Mesothelial cell of epicardium (in vitro differentiated cells): ENCODE data around the gene EXPH5. TPM values are rescaled to one million over a fixed set of nuclear protein-coding genes. Genes with fewer than 3 reads are reported as not detected.

ENCODE experiments used
- DNase-seq, 2 experiments: peaks; one replicate each; pipeline ENCODE4 v3.0.0; 2021; ENCODE audit warnings: low spot score in 2 of 2; ENCODE audit not compliant: unreplicated experiment in 2 of 2
- H3K27ac Mint-ChIP-seq: 2 replicates; pipeline ENCODE4 v1.8.0; 2021; ENCODE audit warnings: mixed read lengths
- H3K27me3 Mint-ChIP-seq: 2 replicates; pipeline ENCODE4 v1.8.0; 2021; ENCODE audit warnings: low read depth, mixed read lengths
- H3K36me3 Mint-ChIP-seq: 2 replicates; pipeline ENCODE4 v1.8.0; 2021; ENCODE audit warnings: mixed read lengths
- H3K4me1 Mint-ChIP-seq: 2 replicates; pipeline ENCODE4 v1.8.0; 2021; ENCODE audit warnings: mixed read lengths
- H3K4me3 Mint-ChIP-seq: 2 replicates; pipeline ENCODE4 v1.8.0; 2021; ENCODE audit warnings: mild to moderate bottlenecking, moderate library complexity, mixed read lengths
- H3K9me3 Mint-ChIP-seq: 2 replicates; pipeline ENCODE4 v1.8.0; 2021; ENCODE audit warnings: mixed read lengths
- total RNA-seq: library from RNA; stranded (reverse); gene quantifications from 3 replicates; pipeline ENCODE4 v1.2.1, GENCODE V29; 2021
- TF ChIP-seq, protein P1 (sequence below): fragments of 200-600 bp; sonication (generic); IDR thresholded peaks from one replicate; pipeline ENCODE4 v1.5.0; 2021; ENCODE audit warnings: antibody characterized with exemption; ENCODE audit not compliant: unreplicated experiment

EXPH5 gene
- total RNA-seq, 1 donor from 2014 or later = 30.5 TPM

DNA sequence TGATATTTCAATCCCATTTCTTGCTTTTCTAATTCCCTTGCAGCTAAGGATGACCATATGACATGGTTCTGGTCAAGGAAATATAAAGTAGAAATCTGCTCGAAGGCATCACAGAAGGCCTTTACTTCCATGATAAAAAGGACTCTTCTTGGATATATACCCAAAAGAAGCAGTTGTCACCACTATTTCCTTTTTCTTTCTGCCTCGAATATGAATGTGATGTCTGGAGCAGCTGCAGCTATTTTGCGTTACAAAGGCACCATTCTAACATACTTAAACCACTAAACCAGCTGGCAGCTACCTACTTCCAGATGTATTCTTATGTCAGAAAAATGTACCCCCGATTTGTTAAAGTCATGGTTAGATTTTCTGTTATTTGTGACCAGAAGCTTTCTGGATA lies 18.9 kb downstream of the EXPH5 start:
- no peak overlapping the region for H3K27ac Mint-ChIP-seq
- H3K4me1 Mint-ChIP-seq = peaks cover 18% of the 10 kb centered on the region

DNA sequence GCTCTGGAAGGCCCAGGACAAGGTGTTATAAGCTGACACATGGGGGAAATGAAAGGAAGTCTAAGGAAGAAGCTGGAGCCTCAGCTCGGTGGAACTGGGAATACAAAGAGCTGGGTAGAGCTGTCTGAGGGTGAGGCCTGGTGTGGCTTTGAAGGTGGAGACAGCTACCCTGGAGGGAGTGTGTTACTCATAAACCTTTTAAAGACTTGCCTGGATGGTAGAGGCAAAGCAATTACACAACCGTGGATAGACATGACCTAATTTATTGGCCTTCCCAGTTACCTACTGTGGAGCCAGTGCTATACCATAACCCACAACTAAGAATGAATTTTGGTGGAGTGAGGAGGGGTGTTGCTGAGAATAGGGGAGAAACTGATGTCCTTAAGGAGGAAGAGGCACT lies 22.6 kb downstream of the EXPH5 start:
- DNase-seq = no peak
- peaks cover 5% of the 10 kb centered on the region for H3K9me3 Mint-ChIP-seq
- TF ChIP-seq, protein P1, sequence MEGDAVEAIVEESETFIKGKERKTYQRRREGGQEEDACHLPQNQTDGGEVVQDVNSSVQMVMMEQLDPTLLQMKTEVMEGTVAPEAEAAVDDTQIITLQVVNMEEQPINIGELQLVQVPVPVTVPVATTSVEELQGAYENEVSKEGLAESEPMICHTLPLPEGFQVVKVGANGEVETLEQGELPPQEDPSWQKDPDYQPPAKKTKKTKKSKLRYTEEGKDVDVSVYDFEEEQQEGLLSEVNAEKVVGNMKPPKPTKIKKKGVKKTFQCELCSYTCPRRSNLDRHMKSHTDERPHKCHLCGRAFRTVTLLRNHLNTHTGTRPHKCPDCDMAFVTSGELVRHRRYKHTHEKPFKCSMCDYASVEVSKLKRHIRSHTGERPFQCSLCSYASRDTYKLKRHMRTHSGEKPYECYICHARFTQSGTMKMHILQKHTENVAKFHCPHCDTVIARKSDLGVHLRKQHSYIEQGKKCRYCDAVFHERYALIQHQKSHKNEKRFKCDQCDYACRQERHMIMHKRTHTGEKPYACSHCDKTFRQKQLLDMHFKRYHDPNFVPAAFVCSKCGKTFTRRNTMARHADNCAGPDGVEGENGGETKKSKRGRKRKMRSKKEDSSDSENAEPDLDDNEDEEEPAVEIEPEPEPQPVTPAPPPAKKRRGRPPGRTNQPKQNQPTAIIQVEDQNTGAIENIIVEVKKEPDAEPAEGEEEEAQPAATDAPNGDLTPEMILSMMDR = no peak
- no peaks in the 10 kb centered on the region for H3K27me3 Mint-ChIP-seq
- no peak overlapping the region for H3K4me3 Mint-ChIP-seq
- peaks cover 13% of the 10 kb centered on the region for H3K36me3 Mint-ChIP-seq
- H3K27ac Mint-ChIP-seq = peak overlapping the region; percentile 21
- peaks cover 16% of the 10 kb centered on the region for H3K4me1 Mint-ChIP-seq

More for the DNA sequence above, 18.9 kb downstream of the EXPH5 start:
- Mint-ChIP-seq H3K27me3 (no peaks in the 10 kb centered on the region), H3K9me3 (peaks cover 26% of the 10 kb centered on the region), H3K4me3 (no peak overlapping the region), H3K36me3 (peaks cover 26% of the 10 kb centered on the region)
- DNase-seq = no peak
- TF ChIP-seq, protein P1 = no peak

DNA sequence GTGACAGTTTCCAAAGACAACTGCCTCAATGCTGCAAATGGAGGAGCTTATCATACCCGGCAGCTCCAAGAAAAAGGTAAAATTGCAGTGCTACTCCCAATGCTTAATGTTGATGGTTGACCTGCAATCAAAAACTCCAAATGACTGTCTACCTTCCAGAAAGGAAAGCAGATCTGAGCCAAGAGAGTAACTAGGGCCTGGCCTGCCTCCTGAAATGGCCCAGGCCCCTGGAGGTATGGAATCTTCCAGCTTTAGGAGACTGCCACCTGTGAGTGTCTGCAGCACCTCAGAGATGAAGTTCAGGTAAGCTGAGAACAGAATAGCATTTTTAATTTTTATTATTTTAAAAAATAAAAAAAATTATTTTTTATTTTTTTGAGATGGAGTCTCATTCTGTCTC lies 23.7 kb downstream of the EXPH5 start:
- no peak for DNase-seq
- Mint-ChIP-seq H3K9me3 (peaks cover 3% of the 10 kb centered on the region), H3K36me3 (peaks cover 11% of the 10 kb centered on the region), H3K4me3 (no peak overlapping the region), H3K27me3 (no peaks in the 10 kb centered on the region), H3K27ac (no peak overlapping the region), H3K4me1 (peaks cover 16% of the 10 kb centered on the region)
- TF ChIP-seq, protein P1 = no peak

DNA sequence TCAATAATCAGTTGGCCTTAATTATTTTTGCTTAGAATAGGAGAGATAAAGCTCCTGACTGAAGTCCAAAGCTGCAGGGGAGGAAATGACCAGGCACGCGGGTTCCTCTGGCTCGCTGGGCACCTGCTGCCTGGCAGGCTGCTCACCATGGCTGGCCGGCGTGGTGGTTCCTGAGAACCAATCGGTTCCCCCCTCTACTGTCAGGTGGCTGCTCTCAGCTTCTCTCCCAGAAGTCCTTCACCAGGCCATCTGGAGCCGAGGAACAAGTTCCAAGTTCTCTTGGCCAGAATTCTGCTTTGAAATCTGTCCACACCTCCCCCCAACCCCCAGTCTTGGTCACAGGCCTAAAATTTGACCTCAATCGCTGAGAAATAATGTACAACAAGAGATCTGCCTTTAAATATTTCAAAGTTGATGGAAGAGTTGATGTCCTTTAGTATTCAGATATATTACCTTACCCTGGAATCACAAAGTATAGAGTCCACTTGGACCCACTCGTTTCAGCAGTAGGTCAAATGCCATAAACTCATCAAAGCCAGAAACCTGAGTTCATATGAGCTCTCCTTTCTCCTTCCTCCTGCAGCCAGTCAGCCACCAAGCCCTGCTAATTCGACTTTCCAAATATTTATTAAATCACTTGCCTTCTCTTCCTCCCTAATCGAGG lies 25.2 kb downstream of the EXPH5 start:
- H3K4me1 Mint-ChIP-seq = peaks cover 17% of the 10 kb centered on the region
- TF ChIP-seq, protein P1 = no peak
- H3K9me3 Mint-ChIP-seq = no peaks in the 10 kb centered on the region
- H3K27ac Mint-ChIP-seq = no peak overlapping the region
- H3K27me3 Mint-ChIP-seq = no peaks in the 10 kb centered on the region
- H3K4me3 Mint-ChIP-seq = no peak overlapping the region
- H3K36me3 Mint-ChIP-seq = peaks cover 9% of the 10 kb centered on the region
- no peak for DNase-seq

DNA sequence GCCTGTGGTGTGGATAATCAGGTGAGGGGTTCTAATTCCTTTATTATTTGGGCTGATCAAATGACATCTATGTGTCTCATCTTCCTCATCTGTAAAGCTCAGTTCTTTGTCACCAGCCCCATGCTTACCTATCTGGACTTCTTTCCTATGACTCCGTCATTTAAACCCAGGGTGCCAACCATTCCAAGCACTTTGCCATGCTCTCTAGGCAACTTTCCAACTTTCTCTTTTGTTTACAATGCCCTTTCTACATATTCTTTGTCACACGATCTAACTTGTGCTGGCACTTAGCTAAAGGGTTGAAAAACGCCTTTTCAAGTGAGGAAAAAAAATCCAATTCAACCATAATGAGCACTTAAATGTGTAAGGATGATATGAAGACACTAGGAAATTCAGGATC lies 27.9 kb downstream of the EXPH5 start:
- Mint-ChIP-seq H3K27me3 (no peaks in the 10 kb centered on the region), H3K36me3 (peaks cover 7% of the 10 kb centered on the region), H3K9me3 (no peaks in the 10 kb centered on the region), H3K4me1 (peaks cover 27% of the 10 kb centered on the region), H3K27ac (no peak overlapping the region), H3K4me3 (no peak overlapping the region)
- no peak for DNase-seq
- TF ChIP-seq, protein P1 = no peak
